ENCODE data around the gene SVIL. TPM values are rescaled to one million over a fixed set of nuclear protein-coding genes. Genes with fewer than 3 reads are reported as not detected.

SVIL gene
- total and polyA plus RNA-seq, 2 of the 13 experiments (the other 11 are each of a cell fraction or from before 2014, with no cell fraction given) = 3.9 to 12.1 TPM

GRCh38 chr10:29576681-29577080, 58.1 kb downstream of the SVIL start (continued):
- no peak for TF ChIP-seq JARID2 (CRISPR knock-in tag; IDR thresholded peaks at IDR 0.05; ENCODE audit: insufficient replicate concordance)
- TF ChIP-seq SPEN (CRISPR knock-in tag; IDR thresholded peaks at IDR 0.05; ENCODE audit: low read depth) = no peak
- no peak for TF ChIP-seq YEATS4 (CRISPR knock-in tag; IDR thresholded peaks at IDR 0.05; ENCODE audit: borderline replicate concordance)
- no peak for TF ChIP-seq CC2D1A (CRISPR knock-in tag; IDR thresholded peaks at IDR 0.05)
- no peak for TF ChIP-seq ZNF724P (CRISPR knock-in tag; IDR thresholded peaks at IDR 0.05; ENCODE audit: borderline replicate concordance)
- no peak for TF ChIP-seq ZNF768 (CRISPR knock-in tag; IDR thresholded peaks at IDR 0.05)
- no peak for TF ChIP-seq GMEB2 (CRISPR knock-in tag; IDR thresholded peaks at IDR 0.05; ENCODE audit: low read depth)
- no peak for TF ChIP-seq ZNF567 (CRISPR knock-in tag; IDR thresholded peaks at IDR 0.05; ENCODE audit: borderline replicate concordance)
- TF ChIP-seq, protein P1, sequence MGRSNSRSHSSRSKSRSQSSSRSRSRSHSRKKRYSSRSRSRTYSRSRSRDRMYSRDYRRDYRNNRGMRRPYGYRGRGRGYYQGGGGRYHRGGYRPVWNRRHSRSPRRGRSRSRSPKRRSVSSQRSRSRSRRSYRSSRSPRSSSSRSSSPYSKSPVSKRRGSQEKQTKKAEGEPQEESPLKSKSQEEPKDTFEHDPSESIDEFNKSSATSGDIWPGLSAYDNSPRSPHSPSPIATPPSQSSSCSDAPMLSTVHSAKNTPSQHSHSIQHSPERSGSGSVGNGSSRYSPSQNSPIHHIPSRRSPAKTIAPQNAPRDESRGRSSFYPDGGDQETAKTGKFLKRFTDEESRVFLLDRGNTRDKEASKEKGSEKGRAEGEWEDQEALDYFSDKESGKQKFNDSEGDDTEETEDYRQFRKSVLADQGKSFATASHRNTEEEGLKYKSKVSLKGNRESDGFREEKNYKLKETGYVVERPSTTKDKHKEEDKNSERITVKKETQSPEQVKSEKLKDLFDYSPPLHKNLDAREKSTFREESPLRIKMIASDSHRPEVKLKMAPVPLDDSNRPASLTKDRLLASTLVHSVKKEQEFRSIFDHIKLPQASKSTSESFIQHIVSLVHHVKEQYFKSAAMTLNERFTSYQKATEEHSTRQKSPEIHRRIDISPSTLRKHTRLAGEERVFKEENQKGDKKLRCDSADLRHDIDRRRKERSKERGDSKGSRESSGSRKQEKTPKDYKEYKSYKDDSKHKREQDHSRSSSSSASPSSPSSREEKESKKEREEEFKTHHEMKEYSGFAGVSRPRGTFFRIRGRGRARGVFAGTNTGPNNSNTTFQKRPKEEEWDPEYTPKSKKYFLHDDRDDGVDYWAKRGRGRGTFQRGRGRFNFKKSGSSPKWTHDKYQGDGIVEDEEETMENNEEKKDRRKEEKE (IDR thresholded peaks at IDR 0.05) = no peak
- TF ChIP-seq STAG1 (CRISPR knock-in tag; IDR thresholded peaks at IDR 0.05) = no peak
- TF ChIP-seq PAF1 (CRISPR knock-in tag; IDR thresholded peaks at IDR 0.05) = no peak
- no peak for TF ChIP-seq HNF4A (CRISPR knock-in tag; IDR thresholded peaks at IDR 0.05)
